Stimulated activated CD4-positive, alpha-beta T cell treated with anti-CD3 and anti-CD28 coated beads, Interleukin-1b, Interleukin-23, amount 100 ng/mL, for 1 hour (primary cell): Measurements from ENCODE around the gene NUAK2.
A peak's percentile ranks its signal among the peaks of the same experiment; 100 is the strongest.
"Not testable (repeated sequence)": the region's sequence is repeated elsewhere in the genome, so short reads cannot be mapped to it uniquely, and the experiment has no call there.

Source experiments
- DNase-seq, 2 donors: peaks; one replicate each; pipeline ENCODE4 v3.0.0-alpha.2; 2020; ENCODE audit warnings: low read depth in 2 of 2

The NUAK2 gene

GRCh38 chr1:205321162-205321958 is at the start of gene NUAK2:
Gene NUAK2 (minus strand): TSS chr1:205321745. CDS start chr1:205321628, 117 bp downstream.
- peak; percentile 69 to 70 for DNase-seq

DNA sequence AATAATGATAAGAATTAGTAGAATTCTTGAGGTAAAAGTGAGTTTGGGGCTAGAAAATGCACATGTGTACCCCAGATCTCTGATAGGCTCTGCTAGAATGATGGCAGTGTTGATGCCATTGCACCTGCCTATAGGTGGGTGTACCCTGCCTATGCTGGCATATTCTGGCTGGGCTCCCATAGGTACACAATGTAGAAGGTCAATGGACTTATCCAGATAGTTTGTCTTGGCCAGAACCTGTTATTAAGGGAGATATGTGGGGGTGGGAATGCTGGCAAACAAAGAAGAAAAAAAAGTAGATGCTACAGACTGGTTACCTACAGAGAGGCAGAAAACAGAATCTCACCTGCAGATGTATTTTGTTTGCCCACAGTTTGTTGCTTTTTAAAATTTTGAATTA is 49.2 kb upstream of the NUAK2 start:
- DNase-seq, result no peak

- no peak for DNase-seq
Measured at GRCh38 chr1:205369701-205370123, 48.2 kb upstream of the NUAK2 start.

GRCh38 chr1:205368478-205368877 is 46.9 kb upstream of the NUAK2 start:
- no peak for DNase-seq

- no peak for DNase-seq
Measured at GRCh38 chr1:205365945-205366463, 44.5 kb upstream of the NUAK2 start.

DNA sequence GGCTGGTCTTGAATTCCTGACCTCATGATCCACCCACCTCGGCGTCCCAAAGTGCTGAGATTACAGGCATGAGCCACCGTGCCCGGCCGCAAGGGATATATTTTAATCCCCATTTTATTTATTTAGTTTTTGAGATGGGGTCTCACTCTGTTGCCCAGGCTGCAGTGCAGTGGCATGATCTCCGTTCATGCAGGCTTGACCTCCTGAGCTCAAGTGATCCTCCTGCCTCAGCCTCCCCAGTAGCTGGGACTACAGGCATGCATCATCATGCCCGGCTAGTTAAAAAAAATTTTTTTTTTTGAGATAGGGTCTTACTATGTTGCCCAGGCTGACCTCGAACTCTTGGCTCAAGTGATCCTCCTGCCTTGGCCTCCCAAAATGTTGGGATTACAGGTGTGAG is 43.5 kb upstream of the NUAK2 start:
- not testable (repeated sequence) for DNase-seq

DNA sequence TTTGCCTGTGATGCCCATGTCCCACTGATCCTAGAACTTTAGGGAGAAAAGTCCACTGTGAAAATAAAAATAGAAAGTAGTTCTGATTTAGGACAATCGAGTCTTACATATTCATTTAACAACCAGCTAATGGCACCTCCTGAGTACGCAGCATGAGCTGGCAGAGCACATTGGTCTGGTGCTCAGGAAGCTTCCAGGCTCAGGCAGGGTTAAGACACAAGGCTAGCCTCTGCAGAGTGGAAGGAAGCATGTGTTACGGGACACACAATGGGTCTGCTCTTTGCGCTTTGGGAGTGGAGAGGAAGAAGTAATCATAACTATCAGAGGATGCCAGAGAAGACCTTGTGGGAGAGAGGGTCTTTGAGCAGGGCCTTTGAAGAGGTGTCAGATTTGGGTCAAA is 39.3 kb upstream of the NUAK2 start:
- DNase-seq, result no peak

- no peak for DNase-seq
Measured at GRCh38 chr1:205359771-205360565, 38.4 kb upstream of the NUAK2 start.

DNA sequence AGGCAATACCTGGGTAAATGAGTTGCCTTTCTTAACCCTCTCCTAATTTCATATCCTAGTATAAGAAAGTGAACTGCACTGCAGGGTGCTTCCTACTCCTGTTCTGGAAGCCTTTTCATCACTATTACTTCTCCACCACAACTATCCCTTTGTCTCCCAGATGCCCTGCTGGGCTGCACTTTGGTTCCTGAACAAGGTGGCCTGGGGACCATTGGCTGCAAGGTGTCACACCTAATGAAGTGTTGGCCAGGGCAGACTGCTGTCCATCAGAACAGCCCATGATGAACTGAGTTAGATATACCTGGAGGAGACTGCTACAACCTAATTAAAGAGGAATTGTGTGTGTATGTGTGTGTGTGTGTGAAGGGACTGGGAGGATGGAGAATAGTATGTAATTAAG is 37.0 kb upstream of the NUAK2 start:
- no peak for DNase-seq

- no peak for DNase-seq
Measured at GRCh38 chr1:205357567-205357966, 36.0 kb upstream of the NUAK2 start.

GRCh38 chr1:205356440-205357139 is 35.0 kb upstream of the NUAK2 start, which contains the start of gene KLHDC8A:
Gene KLHDC8A (minus strand): TSS chr1:205356922. CDS start chr1:205343604, 13,318 bp downstream.
- no peak for DNase-seq

DNA sequence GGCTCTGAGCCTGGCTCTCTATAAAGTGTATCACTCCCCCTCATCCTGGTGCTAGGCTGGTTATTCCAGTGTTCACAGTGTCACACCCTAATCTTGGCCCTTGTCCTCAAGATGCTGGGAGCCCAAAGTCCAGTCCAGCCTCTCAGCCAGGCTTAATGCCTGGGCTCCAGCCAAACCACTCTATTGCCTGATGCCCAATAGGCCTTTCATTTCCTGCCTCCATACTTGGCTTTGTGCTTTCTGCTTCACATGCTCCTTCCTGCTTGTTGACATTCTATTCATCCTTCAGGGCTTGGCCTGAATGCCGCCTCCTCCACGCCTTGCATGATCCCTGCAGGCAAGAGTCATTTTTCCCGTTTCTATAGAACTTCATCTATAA is 33.5 kb upstream of the NUAK2 start:
- no peak for DNase-seq

DNA sequence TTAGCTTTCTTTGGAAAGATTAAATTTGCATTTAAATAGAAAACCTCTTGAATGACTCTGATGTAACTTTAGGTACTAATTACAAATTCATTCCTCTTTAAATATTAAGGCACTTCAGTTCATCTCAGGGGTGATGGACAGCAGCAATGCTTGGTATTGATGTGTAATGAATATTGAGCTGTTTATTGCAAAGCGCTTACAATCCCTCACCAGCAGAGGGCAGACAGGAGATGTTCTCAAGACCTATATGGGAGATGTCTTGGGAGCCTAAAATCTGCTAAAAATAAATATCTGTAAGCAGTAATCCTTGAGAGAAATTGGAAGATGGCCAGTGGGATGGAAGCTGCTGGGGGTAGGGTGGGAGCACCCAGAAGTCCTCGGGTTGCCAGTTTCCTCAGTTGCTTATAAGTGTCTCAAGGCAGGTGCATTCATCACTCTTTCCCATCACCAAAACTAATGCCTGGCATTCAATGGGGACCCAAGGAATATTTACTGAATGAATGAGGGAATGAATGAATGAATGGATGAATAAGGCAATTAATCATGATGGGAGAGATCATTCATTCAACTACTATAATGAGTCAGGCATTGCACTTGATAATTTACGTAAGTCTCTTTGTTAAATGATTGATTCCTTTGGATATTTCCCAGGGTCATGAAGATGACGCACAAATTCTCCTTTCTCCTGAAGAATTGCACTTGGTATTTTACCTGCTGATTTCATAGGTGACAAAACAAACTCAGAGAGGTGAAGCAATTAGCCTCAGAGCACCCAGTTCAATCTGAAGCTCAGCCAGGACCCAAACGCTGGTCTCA is 32.9 kb upstream of the NUAK2 start:
- peak; percentile 18 to 24 for DNase-seq

DNA sequence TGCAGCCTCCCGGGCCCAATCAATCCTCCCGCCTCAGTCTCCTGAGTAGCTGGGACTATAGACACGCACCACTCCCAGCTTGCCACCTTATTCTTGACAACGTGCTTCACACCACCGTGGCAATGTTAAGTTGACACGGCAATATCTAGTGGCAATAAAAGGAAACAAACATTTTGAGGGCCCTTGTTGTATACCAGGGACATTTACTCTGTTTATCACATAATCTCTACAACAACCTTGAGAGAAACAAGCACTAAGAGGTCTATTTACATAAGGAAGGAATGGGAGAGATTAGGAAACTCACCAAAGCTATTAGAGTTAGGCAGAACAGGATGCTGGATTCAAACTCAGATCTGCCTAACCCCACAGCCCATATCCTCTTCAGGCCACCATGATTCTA is 32.1 kb upstream of the NUAK2 start:
- no peak for DNase-seq

DNA sequence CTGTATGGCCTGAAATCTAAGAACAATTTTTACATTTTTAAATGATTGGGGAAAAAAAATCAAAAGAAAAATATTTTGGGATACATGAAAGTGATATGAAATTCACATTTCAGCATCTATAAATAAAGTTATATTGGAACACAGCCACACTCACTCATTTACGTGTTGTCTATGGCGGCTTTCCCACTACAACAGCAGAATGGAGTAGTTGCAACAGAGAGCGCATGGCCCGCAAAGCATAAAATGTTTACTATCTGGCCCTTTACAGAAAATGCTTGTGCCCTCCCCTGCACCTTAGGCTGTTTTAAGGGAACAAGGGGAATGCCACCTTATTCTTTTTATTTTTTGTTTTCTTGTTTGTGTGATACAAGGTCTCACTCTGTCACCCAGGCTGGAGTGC is 31.6 kb upstream of the NUAK2 start:
- no peak for DNase-seq

GRCh38 chr1:205351984-205352713 is 30.6 kb upstream of the NUAK2 start:
- DNase-seq, result no peak

GRCh38 chr1:205350691-205351141 is 29.2 kb upstream of the NUAK2 start:
- no peak for DNase-seq

DNA sequence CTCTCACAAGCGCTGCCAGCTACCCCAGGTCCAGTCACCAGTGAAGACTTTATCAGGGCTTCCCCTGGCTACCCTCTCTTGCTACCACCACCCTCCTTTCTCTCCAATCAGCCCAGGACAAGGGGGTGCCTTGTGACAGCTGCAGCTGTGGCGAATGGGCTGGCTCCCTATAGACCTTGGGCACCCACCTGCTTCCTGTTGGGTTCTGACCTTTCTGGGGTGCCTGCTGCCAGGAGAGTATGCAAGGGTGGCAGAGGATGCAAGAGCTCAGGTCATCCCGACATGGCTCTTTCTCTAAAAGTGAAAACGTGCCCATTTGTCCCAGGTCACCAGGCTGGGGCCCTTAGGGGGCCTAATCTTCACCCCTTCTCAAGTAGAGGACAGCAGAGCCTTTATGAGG is 28.6 kb upstream of the NUAK2 start:
- no peak for DNase-seq

- DNase-seq, result no peak
Measured at GRCh38 chr1:205348554-205349487, 27.3 kb upstream of the NUAK2 start.
